MG63 (cell line): ENCODE measurements around the gene FAM120B. TPM values are rescaled to one million over a fixed set of nuclear protein-coding genes. Genes with fewer than 3 reads are reported as not detected.
"Not testable (repeated sequence)": the region's sequence is repeated elsewhere in the genome, so short reads cannot be mapped to it uniquely, and the experiment has no call there.

ENCODE experiments used
- DNase-seq: peaks from one replicate; pipeline ENCODE4 v3.0.0-alpha.2; 2020
- H3K27me3 ChIP-seq: fragments of 250-450 bp; sonication (Bioruptor Pico); 2 replicates; pipeline ENCODE4 v1.5.1; 2020; ENCODE audit warnings: mild to moderate bottlenecking, moderate library complexity
- H3K36me3 ChIP-seq: fragments of 250-450 bp; sonication (Bioruptor Pico); 2 replicates; pipeline ENCODE4 v1.5.1; 2020; ENCODE audit warnings: mild to moderate bottlenecking, moderate library complexity
- H3K4me3 ChIP-seq: fragments of 250-450 bp; sonication (Bioruptor Pico); 2 replicates; pipeline ENCODE4 v1.5.1; 2020; ENCODE audit warnings: mild to moderate bottlenecking, moderate library complexity
- H3K9me3 ChIP-seq: fragments of 250-450 bp; sonication (Bioruptor Pico); 2 replicates; pipeline ENCODE4 v1.5.1; 2020; ENCODE audit warnings: mild to moderate bottlenecking, moderate library complexity
- total RNA-seq: library from RNA; depleted of rRNA; stranded (reverse); fragments of >200 nt; shearing (Covaris generic); gene quantifications from 2 replicates; pipeline ENCODE4 v1.2.3, GENCODE V29; 2014; ENCODE audit warnings: low replicate concordance

FAM120B gene
- total RNA-seq, 1 experiment from 2014 or later, result 11.5 TPM

GRCh38 chr6:170404697-170405096 is 98.1 kb downstream of the FAM120B start:
- Histone ChIP-seq H3K27me3 (no peaks in the 10 kb centered on the region), H3K4me3 (no peak overlapping the region), H3K9me3 (no peaks in the 10 kb centered on the region), H3K36me3 (peaks cover 22% of the 10 kb centered on the region)
- DNase-seq, result no peak

- Histone ChIP-seq H3K27me3 (no peaks in the 10 kb centered on the region), H3K9me3 (no peaks in the 10 kb centered on the region), H3K4me3 (no peak overlapping the region), H3K36me3 (peaks cover 22% of the 10 kb centered on the region)
- peak; percentile 40 for DNase-seq
These were observed 98.9 kb downstream of the FAM120B start for GRCh38 chr6:170405311-170405975.

- Histone ChIP-seq H3K4me3 (no peak overlapping the region), H3K36me3 (peaks cover 19% of the 10 kb centered on the region), H3K9me3 (no peaks in the 10 kb centered on the region), H3K27me3 (no peaks in the 10 kb centered on the region)
- no peak for DNase-seq
These were observed 100.6 kb downstream of the FAM120B start for GRCh38 chr6:170407200-170407599.

- H3K9me3 ChIP-seq, result no peaks in the 10 kb centered on the region
- no peaks in the 10 kb centered on the region for H3K27me3 ChIP-seq
- H3K4me3 ChIP-seq, result no peak overlapping the region
- peaks cover 19% of the 10 kb centered on the region for H3K36me3 ChIP-seq
- DNase-seq, result no peak
These were observed 101.4 kb downstream of the FAM120B start for GRCh38 chr6:170407932-170408331.

- peaks cover 14% of the 10 kb centered on the region for H3K36me3 ChIP-seq
- H3K27me3 ChIP-seq, DNase-seq, H3K9me3 ChIP-seq, H3K4me3 ChIP-seq: not testable (repeated sequence)
These were observed 103.2 kb downstream of the FAM120B start for GRCh38 chr6:170409746-170410145.

- no peak overlapping the region for H3K4me3 ChIP-seq
- no peaks in the 10 kb centered on the region for H3K9me3 ChIP-seq
- H3K27me3 ChIP-seq, result no peaks in the 10 kb centered on the region
- peaks cover 12% of the 10 kb centered on the region for H3K36me3 ChIP-seq
- no peak for DNase-seq
These were observed 103.7 kb downstream of the FAM120B start for GRCh38 chr6:170410241-170410640.

GRCh38 chr6:170415318-170415717 is 108.8 kb downstream of the FAM120B start:
- DNase-seq, result no peak
- Histone ChIP-seq H3K9me3 (no peaks in the 10 kb centered on the region), H3K36me3 (no peaks in the 10 kb centered on the region), H3K4me3 (no peak overlapping the region), H3K27me3 (no peaks in the 10 kb centered on the region)

- no peak for DNase-seq
- H3K36me3 ChIP-seq, result no peaks in the 10 kb centered on the region
- H3K27me3 ChIP-seq, result no peaks in the 10 kb centered on the region
- H3K9me3 ChIP-seq, result no peaks in the 10 kb centered on the region
- H3K4me3 ChIP-seq, result no peak overlapping the region
These were observed 109.7 kb downstream of the FAM120B start for GRCh38 chr6:170416303-170416702.

GRCh38 chr6:170416959-170417606 is 110.5 kb downstream of the FAM120B start:
- Histone ChIP-seq H3K9me3 (no peaks in the 10 kb centered on the region), H3K27me3 (no peaks in the 10 kb centered on the region), H3K4me3 (no peak overlapping the region), H3K36me3 (no peaks in the 10 kb centered on the region)
- DNase-seq, result no peak

- DNase-seq, result no peak
- H3K27me3 ChIP-seq, result no peaks in the 10 kb centered on the region
- no peaks in the 10 kb centered on the region for H3K36me3 ChIP-seq
- H3K4me3 ChIP-seq, result no peak overlapping the region
- no peaks in the 10 kb centered on the region for H3K9me3 ChIP-seq
These were observed 111.3 kb downstream of the FAM120B start for GRCh38 chr6:170417881-170418280.

GRCh38 chr6:170420283-170420682 is 113.7 kb downstream of the FAM120B start:
- no peaks in the 10 kb centered on the region for H3K9me3 ChIP-seq
- no peak for DNase-seq
- H3K4me3 ChIP-seq, result no peak overlapping the region
- no peaks in the 10 kb centered on the region for H3K27me3 ChIP-seq
- no peaks in the 10 kb centered on the region for H3K36me3 ChIP-seq

GRCh38 chr6:170420791-170421776 is 114.5 kb downstream of the FAM120B start:
- no peak for DNase-seq
- no peak overlapping the region for H3K4me3 ChIP-seq
- H3K27me3 ChIP-seq, result no peaks in the 10 kb centered on the region
- no peaks in the 10 kb centered on the region for H3K36me3 ChIP-seq
- H3K9me3 ChIP-seq, result no peaks in the 10 kb centered on the region

GRCh38 chr6:170421921-170422320 is 115.4 kb downstream of the FAM120B start:
- H3K27me3 ChIP-seq, result no peaks in the 10 kb centered on the region
- no peak overlapping the region for H3K4me3 ChIP-seq
- no peaks in the 10 kb centered on the region for H3K9me3 ChIP-seq
- no peaks in the 10 kb centered on the region for H3K36me3 ChIP-seq
- DNase-seq, result no peak

GRCh38 chr6:170423030-170423429 is 116.5 kb downstream of the FAM120B start:
- Histone ChIP-seq H3K9me3 (no peaks in the 10 kb centered on the region), H3K4me3 (no peak overlapping the region), H3K36me3 (no peaks in the 10 kb centered on the region), H3K27me3 (no peaks in the 10 kb centered on the region)
- DNase-seq, result no peak

- DNase-seq, result peak; percentile 23
These were observed 117.5 kb downstream of the FAM120B start for GRCh38 chr6:170423814-170424603.

GRCh38 chr6:170424604-170425126 is 118.1 kb downstream of the FAM120B start:
- Histone ChIP-seq H3K4me3 (no peak overlapping the region), H3K36me3 (no peaks in the 10 kb centered on the region), H3K9me3 (no peaks in the 10 kb centered on the region), H3K27me3 (no peaks in the 10 kb centered on the region)
- DNase-seq, result no peak

More at GRCh38 chr6:170423814-170424603, 117.5 kb downstream of the FAM120B start:
- no peaks in the 10 kb centered on the region for H3K36me3 ChIP-seq
- no peaks in the 10 kb centered on the region for H3K27me3 ChIP-seq
- no peaks in the 10 kb centered on the region for H3K9me3 ChIP-seq
- H3K4me3 ChIP-seq, result no peak overlapping the region
